ENCODE results near the gene LCE5A. TPM values are rescaled to one million over a fixed set of nuclear protein-coding genes. Genes with fewer than 3 reads are reported as not detected.
"Not testable (repeated sequence)": the region's sequence is repeated elsewhere in the genome, so short reads cannot be mapped to it uniquely, and the experiment has no call there.

The LCE5A gene
- total RNA-seq, 1 donor = not detected

DNA sequence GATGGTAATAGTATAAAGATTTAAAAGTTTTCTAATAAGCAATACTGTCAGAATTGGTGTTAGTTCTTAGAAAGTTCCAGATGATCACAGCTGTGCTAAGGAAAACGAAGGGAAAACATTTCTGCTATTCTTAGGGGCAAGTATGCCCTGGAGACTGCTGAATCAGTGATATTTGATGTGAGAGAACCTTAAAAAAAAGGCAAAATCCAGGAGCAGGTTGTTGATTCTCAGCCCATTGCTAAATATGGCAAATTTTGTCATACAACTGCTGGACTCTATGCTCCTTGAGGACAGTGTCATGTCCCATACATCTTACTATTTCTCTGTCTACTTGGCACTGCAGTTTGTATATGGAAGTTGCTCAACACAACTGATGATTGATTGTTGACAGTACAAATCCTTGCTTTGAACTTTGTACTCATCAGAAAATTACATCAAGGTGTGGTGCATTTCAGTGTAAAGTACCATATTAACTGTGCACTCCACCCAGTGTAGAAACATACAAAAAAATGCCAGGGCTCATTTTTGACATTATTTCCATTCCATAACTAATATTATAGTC is 14.6 kb downstream of the LCE5A start:
- TF ChIP-seq, protein P1, sequence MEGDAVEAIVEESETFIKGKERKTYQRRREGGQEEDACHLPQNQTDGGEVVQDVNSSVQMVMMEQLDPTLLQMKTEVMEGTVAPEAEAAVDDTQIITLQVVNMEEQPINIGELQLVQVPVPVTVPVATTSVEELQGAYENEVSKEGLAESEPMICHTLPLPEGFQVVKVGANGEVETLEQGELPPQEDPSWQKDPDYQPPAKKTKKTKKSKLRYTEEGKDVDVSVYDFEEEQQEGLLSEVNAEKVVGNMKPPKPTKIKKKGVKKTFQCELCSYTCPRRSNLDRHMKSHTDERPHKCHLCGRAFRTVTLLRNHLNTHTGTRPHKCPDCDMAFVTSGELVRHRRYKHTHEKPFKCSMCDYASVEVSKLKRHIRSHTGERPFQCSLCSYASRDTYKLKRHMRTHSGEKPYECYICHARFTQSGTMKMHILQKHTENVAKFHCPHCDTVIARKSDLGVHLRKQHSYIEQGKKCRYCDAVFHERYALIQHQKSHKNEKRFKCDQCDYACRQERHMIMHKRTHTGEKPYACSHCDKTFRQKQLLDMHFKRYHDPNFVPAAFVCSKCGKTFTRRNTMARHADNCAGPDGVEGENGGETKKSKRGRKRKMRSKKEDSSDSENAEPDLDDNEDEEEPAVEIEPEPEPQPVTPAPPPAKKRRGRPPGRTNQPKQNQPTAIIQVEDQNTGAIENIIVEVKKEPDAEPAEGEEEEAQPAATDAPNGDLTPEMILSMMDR (IDR thresholded peaks at IDR 0.05; ENCODE audit: insufficient read depth, low read length) = no peak
- no peak overlapping the region for H3K4me3 ChIP-seq (ENCODE audit: low read depth, low read length)
- no peak for DNase-seq (ENCODE audit: low read depth)

DNA sequence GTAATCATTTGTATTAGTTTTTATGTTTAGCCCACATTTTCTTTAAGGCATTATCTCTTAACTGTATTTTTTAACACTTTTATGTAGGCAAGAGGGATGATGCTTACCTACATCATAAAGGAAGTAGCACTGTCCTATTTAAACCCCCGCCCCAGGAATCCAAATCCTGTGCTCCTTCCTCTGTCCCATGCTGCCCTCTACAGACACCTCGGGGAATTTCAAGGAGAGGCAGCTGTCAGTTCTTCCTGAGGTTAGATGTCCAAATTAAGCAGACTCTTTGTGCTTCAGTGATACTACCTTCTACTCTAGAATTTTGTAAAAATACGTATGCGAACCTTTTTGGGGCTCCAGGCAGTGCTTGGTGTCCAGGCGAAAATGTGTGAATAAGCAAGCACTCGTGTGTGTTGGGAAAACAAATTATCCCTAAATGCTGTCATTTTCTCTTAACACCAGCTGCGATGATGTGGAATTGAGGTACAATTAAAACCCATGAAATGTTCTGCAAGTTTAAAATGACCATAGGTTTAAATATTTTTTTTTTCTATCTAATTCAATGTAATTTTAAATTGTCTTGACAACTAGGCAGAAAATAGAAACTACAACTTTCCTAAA is 22.8 kb downstream of the LCE5A start:
- TF ChIP-seq, protein P1 (IDR thresholded peaks at IDR 0.05; ENCODE audit: insufficient read depth, low read length) = peak; percentile 65
- no peak overlapping the region for H3K4me3 ChIP-seq (ENCODE audit: low read depth, low read length)

DNA sequence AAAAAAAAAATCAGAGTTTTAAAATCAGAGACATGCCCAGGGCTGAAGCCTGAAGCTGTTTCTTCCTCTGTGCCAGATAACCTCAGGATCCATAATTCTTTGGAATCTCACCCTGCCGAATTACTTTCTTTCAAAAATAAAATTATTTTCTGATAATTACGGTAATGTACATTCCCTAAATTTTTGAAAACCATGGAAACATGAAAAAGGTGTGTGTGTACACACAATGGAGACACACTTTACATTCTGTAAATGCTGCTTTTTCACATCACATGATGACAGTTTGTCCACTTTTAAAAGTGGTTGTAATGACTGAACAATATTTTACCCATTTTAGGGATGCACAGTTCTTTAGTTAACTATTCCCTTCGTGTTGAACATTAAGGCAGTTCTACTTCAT is 25.2 kb downstream of the LCE5A start:
- DNase-seq (ENCODE audit: low read depth) = no peak
- no peak overlapping the region for H3K4me3 ChIP-seq (ENCODE audit: low read depth, low read length)
- TF ChIP-seq, protein P1 (IDR thresholded peaks at IDR 0.05; ENCODE audit: insufficient read depth, low read length) = no peak

More for the DNA sequence above, 22.8 kb downstream of the LCE5A start:
- DNase-seq (ENCODE audit: low read depth) = peak; percentile 23

DNA sequence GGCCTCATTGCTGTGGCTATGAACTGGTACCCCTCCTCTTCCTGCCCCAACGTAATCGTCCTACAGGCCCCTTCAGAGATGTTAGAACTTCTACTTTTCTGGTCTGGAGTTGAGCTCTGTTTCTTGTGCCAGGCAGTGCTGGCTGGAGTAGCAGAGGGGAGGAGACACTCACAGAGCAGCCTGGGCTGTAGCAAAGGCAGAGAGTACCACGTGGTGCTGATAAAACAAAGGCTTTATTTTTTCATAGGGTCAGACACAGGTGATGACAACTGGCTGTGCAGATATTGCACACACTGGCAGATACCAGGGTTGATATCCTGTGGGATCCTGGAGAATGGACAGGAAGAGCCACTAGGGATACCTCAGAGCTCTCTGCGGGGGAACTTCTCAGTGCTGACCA is 26.9 kb downstream of the LCE5A start:
- no peak overlapping the region for H3K4me3 ChIP-seq (ENCODE audit: low read depth, low read length)
- DNase-seq (ENCODE audit: low read depth) = no peak
- TF ChIP-seq, protein P1 (IDR thresholded peaks at IDR 0.05; ENCODE audit: insufficient read depth, low read length) = no peak

DNA sequence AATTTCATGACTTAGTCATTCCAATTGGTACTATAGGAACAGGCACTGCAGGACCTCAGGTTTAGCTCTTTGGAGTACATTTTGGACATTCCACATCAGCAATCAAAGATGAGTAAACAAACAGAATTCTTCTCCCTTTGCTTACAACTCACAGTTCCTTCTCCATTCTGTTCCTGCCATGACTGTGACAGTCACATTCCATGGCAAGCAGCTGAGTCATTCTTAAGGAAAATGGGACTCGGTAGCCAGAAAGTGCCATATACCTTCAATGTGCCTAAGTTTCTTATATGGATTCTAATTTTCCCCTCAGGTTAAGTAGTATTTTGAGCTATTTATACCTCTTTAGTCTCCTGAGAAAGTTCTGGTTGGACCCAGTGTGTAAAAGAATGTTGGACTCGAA is 29.3 kb downstream of the LCE5A start:
- DNase-seq (ENCODE audit: low read depth) = no peak
- TF ChIP-seq, protein P1 (IDR thresholded peaks at IDR 0.05; ENCODE audit: insufficient read depth, low read length) = no peak
- H3K4me3 ChIP-seq (ENCODE audit: low read depth, low read length) = no peak overlapping the region

DNA sequence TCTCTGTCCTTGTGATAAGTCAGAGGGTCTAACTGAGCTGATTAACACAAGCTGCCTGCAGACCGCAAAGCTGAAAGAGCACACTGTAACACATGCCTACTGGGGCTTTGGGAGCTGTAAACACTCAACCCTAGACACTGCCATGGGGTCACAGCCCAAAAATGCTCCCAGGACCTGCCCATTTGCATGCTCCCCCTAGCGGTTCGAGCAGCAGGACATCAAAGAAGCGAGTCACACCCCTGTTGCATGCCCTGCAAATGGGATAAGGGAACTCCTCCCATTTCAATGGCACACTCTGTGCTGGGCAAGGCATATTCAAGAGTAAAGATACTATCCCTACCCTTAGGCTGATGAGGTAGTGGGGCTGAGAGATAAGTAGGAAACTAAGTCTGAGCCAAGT is 33.2 kb downstream of the LCE5A start:
- TF ChIP-seq, protein P1 (IDR thresholded peaks at IDR 0.05; ENCODE audit: insufficient read depth, low read length) = peak; percentile 10
- no peak for DNase-seq (ENCODE audit: low read depth)
- H3K4me3 ChIP-seq (ENCODE audit: low read depth, low read length) = no peak overlapping the region

DNA sequence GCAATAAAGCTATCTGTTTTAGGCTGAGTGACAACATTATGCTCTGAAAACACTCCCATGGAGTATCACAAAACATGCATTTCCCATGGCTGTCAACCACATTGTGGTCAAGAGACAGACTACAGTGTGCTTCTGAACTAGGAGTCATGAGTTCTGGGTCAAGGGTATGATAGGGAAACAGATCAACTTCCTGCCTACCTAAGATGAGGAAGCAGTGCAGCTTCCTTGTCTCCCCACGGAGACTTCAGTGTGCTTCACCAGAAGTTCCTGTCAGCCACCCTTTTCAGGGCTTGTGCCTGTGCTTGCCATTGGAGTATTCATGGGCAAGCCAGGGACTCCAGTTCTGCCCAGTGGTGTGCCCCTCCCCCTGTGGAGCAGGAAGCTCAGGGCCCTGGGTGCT is 36.1 kb downstream of the LCE5A start:
- no peak for DNase-seq (ENCODE audit: low read depth)
- TF ChIP-seq, protein P1 (IDR thresholded peaks at IDR 0.05; ENCODE audit: insufficient read depth, low read length) = no peak
- no peak overlapping the region for H3K4me3 ChIP-seq (ENCODE audit: low read depth, low read length)

DNA sequence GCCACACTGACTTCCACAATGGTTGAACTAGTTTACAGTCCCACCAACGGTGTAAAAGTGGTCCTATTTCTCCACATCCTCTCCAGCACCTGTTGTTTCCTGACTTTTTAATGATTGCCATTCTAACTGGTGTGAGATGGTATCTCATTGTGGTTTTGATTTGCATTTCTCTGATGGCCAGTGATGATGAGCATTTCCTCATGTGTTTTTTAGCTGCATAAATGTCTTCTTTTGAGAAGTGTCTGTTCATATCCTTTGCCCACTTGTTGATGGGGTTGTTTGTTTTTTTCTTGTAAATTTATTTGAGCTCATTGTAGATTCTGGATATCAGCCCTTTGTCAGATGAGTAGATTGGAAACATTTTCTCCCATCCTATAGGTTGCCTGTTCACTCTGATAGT is 37.8 kb downstream of the LCE5A start:
- not testable (repeated sequence) for H3K4me3 ChIP-seq (ENCODE audit: low read depth, low read length); DNase-seq (ENCODE audit: low read depth)

Measured in fibroblast of the aortic adventitia (primary cell).